ENCODE measurements around the gene C20orf144.

The C20orf144 gene

GRCh38 chr20:33711446-33711738, 49.3 kb downstream of the C20orf144 start:
- TF ChIP-seq, protein P1, sequence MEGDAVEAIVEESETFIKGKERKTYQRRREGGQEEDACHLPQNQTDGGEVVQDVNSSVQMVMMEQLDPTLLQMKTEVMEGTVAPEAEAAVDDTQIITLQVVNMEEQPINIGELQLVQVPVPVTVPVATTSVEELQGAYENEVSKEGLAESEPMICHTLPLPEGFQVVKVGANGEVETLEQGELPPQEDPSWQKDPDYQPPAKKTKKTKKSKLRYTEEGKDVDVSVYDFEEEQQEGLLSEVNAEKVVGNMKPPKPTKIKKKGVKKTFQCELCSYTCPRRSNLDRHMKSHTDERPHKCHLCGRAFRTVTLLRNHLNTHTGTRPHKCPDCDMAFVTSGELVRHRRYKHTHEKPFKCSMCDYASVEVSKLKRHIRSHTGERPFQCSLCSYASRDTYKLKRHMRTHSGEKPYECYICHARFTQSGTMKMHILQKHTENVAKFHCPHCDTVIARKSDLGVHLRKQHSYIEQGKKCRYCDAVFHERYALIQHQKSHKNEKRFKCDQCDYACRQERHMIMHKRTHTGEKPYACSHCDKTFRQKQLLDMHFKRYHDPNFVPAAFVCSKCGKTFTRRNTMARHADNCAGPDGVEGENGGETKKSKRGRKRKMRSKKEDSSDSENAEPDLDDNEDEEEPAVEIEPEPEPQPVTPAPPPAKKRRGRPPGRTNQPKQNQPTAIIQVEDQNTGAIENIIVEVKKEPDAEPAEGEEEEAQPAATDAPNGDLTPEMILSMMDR (conservative IDR thresholded peaks at IDR 0.05; ENCODE audit: low read depth, low read length), result no peak
- Histone ChIP-seq H3K4me2 (no peak overlapping the region), H3K36me3 (ENCODE audit: insufficient read depth) (no peaks in the 10 kb centered on the region), H3K27me3 (ENCODE audit: insufficient read depth, low read depth) (no peaks in the 10 kb centered on the region), H3K4me1 (ENCODE audit: low read depth, poor library complexity, severe bottlenecking) (peaks cover 20% of the 10 kb centered on the region), H3K27ac (no peak overlapping the region), H3K9ac (no peak overlapping the region), H3K4me3 (IDR thresholded peaks at IDR 0.05; ENCODE audit: insufficient read depth, low read depth, low read length) (no peak overlapping the region), H3K79me2 (ENCODE audit: insufficient read depth, low read depth) (no peaks in the 10 kb centered on the region), H2AFZ (ENCODE audit: low read depth) (no peak overlapping the region), H4K20me1 (ENCODE audit: insufficient read depth) (no peaks in the 10 kb centered on the region)

Data from KMS-11 (cell line).